ENCODE measurements around the gene SPDYA.

SPDYA gene

GRCh38 chr2:28894470-28895188 is 84.0 kb downstream of the SPDYA start, which contains the start of gene WDR43:
TSS of gene WDR43 (plus strand) at chr2:28894667. CDS start at chr2:28894699, 32 bp downstream.
- peak within 1 kb of the TSS; percentile 97 for H3K27ac ChIP-seq
- peak; percentile 96 for TF ChIP-seq ZFX (IDR thresholded peaks at IDR 0.05)
- TF ChIP-seq, protein P1, sequence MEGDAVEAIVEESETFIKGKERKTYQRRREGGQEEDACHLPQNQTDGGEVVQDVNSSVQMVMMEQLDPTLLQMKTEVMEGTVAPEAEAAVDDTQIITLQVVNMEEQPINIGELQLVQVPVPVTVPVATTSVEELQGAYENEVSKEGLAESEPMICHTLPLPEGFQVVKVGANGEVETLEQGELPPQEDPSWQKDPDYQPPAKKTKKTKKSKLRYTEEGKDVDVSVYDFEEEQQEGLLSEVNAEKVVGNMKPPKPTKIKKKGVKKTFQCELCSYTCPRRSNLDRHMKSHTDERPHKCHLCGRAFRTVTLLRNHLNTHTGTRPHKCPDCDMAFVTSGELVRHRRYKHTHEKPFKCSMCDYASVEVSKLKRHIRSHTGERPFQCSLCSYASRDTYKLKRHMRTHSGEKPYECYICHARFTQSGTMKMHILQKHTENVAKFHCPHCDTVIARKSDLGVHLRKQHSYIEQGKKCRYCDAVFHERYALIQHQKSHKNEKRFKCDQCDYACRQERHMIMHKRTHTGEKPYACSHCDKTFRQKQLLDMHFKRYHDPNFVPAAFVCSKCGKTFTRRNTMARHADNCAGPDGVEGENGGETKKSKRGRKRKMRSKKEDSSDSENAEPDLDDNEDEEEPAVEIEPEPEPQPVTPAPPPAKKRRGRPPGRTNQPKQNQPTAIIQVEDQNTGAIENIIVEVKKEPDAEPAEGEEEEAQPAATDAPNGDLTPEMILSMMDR (conservative IDR thresholded peaks at IDR 0.05): no peak

DNA sequence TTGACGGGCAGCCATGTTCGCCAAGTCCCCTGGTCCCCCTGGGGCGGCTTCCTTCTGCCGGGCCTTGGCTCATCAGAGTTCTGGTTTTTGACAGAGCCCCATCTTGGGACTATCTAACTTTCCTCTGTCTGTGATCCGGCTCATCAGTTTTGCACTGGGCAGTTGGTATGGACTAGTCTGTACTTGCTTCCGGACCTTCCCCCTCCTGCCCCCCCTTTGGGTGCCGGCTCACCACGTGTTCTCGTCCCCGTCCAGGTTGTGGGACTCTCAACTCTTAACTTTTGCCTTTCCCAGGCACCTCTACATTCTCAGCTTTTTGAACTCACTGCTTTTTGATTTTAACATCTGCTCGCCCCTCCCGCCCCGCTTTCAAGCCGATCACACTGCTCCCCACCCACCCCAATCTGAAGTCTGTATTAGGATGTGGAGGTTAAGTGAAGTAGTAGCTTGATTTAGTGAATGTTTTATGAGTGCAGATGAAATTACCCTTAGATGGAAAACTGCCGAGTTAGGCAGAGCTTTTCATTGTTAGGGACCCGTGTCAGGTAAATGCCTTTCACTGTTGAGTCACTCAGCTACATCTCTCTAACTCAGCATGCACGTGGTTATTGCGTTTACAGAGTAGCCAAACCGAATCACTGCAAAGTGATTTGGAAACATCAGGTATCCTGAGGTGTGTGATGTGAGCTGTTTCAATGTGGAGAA is 84.7 kb downstream of the SPDYA start:
- peak; percentile 73 for TF ChIP-seq ZFX (IDR thresholded peaks at IDR 0.05)
- TF ChIP-seq, protein P1 (conservative IDR thresholded peaks at IDR 0.05): no peak
- H3K27ac ChIP-seq: peak overlapping the region; percentile 97

- H3K27ac ChIP-seq: no peak overlapping the region
- TF ChIP-seq ZFX (IDR thresholded peaks at IDR 0.05): no peak
- TF ChIP-seq, protein P1 (conservative IDR thresholded peaks at IDR 0.05): no peak
These were observed 86.3 kb downstream of the SPDYA start for GRCh38 chr2:28896906-28897305.

DNA sequence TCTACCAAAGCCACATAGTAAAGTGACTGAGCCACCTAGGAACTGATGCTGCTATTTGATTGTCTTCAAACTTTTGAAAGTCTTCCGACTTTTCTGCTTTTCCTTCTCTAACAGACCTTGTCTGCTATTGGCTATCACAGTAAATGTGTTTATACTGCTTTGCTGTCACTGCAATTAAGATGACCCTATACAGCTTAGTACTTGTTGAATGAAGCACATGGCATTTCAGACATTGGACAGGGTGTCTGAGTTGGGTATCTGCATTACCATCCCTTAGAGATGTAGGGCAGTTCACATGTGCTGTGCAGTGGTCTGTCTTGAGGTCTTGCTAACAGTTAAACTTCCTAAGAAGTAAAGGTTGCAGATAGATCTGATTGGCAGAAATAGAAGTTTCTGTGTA is 87.4 kb downstream of the SPDYA start:
- no peak overlapping the region for H3K27ac ChIP-seq
- no peak for TF ChIP-seq ZFX (IDR thresholded peaks at IDR 0.05)
- TF ChIP-seq, protein P1 (conservative IDR thresholded peaks at IDR 0.05): no peak

Data from C4-2B (cell line).